HG02885 (cell line): ENCODE data around the gene EN2.
"Not testable (repeated sequence)": the region's sequence is repeated elsewhere in the genome, so short reads cannot be mapped to it uniquely, and the experiment has no call there.

Experiments
- ATAC-seq: cut with Tn5 transposase; IDR thresholded peaks from one replicate; pipeline ENCODE4 v1.9.1; 2021; ENCODE audit warnings: mild to moderate bottlenecking; ENCODE audit not compliant: unreplicated experiment, poor library complexity

Gene EN2

DNA sequence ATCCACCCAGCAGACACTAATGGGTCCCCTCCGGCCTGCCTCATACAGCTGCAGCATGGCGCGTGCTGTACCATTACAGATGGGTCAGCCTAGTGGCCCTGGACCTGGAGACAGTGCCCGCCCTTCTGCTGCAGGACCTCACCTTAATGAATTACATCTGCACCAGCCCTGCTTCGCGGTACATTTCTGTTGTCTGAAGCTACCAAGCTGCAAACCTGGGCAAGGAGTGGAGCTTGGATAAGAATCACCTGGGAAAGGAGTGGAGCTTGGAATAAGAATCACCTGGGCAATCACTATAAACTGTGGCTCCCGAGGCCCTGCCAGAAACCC lies 33.0 kb upstream of the EN2 start:
- ATAC-seq, result no peak

DNA sequence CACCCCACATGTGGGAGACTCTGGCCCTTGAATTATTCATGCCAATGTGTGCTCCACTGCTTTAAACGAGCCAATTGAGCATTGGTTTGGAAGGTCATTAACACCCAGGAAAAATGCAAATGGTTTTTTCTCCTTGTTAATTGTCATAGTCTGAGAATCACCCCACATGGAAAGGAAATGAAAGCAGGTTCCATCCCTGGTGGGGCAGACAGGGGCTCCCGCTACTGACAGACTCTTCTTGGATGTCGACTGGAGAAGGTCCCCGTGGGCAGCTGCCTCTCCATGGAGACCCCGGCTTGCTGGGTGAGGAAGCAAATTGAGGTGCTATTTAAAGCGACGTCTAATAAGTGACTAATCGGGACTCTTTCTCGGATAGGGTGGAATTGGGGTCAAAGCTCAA lies 32.0 kb upstream of the EN2 start:
- ATAC-seq, result no peak

GRCh38 chr7:155426543-155427410 lies 31.2 kb upstream of the EN2 start:
- no peak for ATAC-seq

GRCh38 chr7:155427411-155428038 lies 30.4 kb upstream of the EN2 start:
- ATAC-seq, result no peak

GRCh38 chr7:155428171-155428834 lies 29.6 kb upstream of the EN2 start:
- no peak for ATAC-seq

GRCh38 chr7:155429651-155430050 lies 28.3 kb upstream of the EN2 start:
- ATAC-seq, result no peak

DNA sequence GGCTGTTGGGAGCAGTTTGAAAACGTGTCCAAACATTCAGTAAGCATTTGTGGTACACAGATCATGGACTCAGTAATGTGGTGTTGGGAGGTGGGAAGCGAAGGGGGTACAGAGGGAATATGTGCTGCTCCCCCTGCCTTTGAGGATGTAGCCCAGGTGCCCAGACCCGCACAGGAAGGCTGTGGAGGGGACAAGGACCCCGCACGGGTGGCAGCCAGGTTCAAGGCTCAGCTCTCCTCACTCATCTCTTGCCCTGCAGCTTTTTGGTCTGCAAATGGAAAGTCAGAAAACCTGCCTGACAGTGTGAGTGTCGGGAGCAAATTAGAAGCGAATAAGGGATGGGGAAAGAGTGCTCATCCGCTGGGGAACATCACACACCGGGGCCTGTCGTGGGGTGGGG lies 27.3 kb upstream of the EN2 start:
- no peak for ATAC-seq

DNA sequence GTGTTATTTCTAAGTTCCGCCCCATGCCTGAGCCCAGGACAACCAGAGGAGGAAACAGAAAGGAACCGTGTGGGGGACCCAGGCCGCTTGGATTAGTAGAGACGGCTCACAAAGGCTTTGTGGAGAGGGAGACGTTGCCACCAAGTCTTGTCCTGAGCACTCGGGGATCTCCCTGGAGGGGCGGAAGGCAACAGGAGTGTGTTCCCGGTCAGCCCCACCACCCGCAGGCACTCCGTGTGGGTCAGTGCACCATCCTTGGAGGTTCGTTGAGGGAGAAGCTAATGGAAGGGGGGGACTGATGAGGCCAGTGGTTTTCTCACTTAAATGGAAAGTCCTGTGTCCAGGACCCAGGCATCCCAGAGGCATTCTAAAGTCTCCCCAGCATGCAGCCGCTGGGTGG lies 26.7 kb upstream of the EN2 start:
- no peak for ATAC-seq

- ATAC-seq, result no peak
These were observed 26.2 kb upstream of the EN2 start for GRCh38 chr7:155431711-155432110.

DNA sequence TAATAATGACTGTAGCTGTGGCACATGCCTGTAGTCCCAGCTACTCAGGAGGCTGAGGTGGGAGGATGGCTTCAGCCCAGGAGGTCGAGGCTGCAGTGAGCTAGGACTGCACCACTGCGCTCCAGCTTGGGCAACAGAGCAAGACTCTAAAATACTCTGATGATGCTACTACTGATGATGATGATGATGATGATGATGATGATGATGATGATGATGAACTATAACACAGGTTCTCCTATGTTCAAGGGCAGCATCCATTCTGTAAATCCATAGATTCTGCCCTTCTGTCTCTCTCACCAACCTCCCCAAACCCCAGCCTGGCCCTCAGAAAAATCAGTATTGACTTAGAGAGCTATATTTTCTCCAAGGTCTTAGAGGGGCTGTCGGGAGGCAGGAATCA lies 22.8 kb upstream of the EN2 start:
- no peak for ATAC-seq

DNA sequence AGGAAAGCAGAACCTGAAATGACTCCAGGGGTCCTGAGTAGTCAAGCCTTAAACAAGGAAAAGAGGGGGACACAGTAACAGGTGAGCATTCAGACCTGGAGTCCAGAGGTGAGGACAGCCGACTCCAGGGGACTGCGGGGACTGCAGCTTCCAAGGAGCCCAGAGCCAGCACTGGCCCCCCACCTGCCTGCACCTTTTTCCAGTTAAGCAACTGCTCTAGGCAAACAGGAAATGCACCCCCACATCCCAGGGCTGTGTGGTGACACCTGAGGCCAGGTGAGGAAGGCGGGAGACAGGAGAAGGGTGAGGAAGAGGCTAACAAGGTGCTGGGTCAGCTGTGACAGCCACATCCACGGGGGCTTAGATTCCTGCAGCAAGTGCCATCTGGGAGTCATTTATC lies 20.1 kb upstream of the EN2 start:
- no peak for ATAC-seq

DNA sequence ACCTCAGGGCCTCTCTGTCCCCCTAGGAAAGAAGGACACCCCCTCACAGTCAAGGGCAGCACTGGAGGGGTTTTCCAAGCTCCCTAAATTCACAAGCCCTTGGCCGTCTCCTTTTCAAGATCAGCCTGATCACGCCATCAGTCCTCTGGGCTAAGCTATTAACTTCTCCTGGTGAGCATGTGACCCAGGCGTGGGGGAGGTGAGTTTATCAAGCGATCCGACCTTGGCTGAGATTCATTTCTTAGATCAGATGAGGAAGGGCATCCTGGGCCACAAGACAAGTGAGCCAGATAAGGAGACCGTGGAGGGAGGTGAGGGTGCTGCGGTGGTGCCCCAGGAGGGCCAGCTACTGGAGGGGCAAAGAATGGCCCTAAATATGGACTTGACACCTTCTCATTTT lies 19.2 kb upstream of the EN2 start:
- no peak for ATAC-seq

- no peak for ATAC-seq
These were observed 18.5 kb upstream of the EN2 start for GRCh38 chr7:155439311-155440017.

DNA sequence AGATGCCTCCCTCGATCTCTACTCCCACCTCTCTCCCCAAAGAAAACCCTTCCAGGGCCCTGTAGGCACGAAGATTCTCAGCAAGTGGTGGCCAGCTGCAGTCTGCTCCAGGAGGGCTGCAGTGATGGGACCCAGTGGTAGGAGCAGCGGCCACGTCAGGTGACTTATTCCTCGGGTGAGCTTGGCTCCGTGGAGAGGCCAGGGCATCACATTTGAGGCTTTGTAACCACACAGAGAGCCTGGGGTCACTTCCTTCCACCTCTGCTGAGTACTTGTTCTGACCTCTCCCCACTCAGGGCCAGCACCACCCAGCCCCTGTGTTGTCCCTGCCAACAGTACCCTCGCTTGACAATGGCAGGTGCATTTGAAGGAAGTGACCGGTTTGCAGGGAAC lies 17.9 kb upstream of the EN2 start:
- no peak for ATAC-seq

- no peak for ATAC-seq
These were observed 16.1 kb upstream of the EN2 start for GRCh38 chr7:155441856-155442255.

DNA sequence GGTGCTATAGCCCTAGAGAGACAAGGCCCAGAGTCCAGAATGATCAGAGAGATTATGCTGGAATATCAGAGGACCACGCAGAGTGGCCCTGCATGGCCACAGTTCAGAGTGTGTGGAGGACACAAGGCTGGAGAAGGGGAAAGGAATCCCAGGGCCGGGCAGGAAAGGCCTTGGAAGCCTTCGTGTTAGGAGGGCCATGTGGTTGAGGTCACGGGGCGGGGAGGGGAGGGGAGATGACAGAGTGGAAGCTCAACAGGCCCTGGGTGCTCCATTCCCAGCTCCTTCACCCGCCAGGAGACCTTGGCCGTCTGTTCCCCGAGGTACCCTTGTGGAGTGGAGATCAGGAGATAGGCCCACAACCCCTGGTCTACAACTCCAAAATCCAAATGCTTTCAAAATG lies 13.2 kb upstream of the EN2 start:
- no peak for ATAC-seq

DNA sequence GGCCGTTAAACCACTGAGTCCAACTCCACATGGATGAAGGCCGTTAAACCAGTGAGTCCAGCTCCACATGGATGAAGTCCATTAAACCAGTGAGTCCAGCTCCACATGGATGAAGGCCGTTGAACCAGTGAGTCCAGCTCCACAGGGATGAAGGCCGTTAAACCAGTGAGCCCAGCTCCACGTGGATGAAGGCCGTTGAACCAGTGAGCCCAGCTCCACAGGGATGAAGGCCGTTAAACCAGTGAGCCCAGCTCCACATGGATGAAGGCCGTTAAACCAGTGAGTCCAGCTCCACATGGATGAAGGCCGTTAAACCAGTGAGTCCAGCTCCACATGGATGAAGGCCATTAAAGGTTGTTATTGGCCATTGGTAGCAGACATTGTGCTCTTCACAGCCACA lies 12.3 kb upstream of the EN2 start:
- ATAC-seq, result not testable (repeated sequence)

- no peak for ATAC-seq
These were observed 10.3 kb upstream of the EN2 start for GRCh38 chr7:155447603-155448002.

GRCh38 chr7:155448632-155449007 lies 9.3 kb upstream of the EN2 start:
- no peak for ATAC-seq

DNA sequence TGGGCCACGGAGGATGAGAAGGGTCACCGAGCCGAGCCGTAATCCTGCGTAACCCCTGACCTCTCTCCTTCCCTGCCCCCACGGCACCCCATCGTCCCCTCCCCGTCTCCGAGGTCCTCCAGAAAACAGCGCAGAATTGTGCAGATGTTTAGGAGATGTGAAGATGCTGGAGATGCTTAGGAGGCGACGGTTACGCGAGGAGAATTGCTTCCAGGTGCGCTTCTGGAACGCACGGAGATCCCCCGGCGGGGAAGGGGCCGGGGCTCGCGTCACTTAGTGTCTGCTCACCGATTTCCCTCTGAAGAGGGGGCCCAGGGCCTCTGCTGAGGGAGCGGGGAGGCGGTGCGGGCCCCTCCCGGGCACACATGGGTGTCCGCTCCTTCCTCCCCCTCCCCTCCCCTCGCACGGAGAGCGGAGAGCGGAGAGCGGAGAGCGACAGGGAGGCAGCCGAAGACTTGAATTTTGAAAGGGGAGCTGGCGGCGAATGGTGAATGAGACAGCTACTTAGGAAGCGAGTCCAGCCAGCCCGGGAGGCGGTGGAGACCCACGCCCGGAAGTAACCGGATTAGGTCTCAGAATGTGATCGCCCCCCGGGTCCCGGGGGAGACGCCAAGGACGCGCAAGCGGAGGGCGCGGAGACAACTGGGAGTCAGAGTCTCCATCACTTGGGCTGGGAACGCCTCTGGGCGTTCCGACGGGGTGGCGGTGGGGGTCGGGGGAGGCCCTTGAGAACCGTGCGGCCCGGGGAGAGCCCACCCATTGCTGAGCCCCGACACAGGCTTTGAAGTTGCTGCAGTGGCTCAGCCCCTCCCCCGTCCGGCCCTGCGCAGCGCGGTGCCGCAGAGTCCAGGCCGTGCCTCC lies 8.7 kb upstream of the EN2 start:
- ATAC-seq, result no peak
